Stimulated activated CD4-positive, alpha-beta T cell treated with anti-CD3 and anti-CD28 coated beads, Interleukin-4, amount 100 ng/mL, for 48 hours (primary cell): ENCODE measurements around the gene C1QTNF6.
A peak's percentile ranks its signal among the peaks of the same experiment; 100 is the strongest.
"Not testable (repeated sequence)": the region's sequence is repeated elsewhere in the genome, so short reads cannot be mapped to it uniquely, and the experiment has no call there.

Source experiments
- DNase-seq, 2 donors: peaks; one replicate each; pipeline ENCODE4 v3.0.0-alpha.2; 2020; ENCODE audit warnings: low read depth in 2 of 2

The C1QTNF6 gene

DNA sequence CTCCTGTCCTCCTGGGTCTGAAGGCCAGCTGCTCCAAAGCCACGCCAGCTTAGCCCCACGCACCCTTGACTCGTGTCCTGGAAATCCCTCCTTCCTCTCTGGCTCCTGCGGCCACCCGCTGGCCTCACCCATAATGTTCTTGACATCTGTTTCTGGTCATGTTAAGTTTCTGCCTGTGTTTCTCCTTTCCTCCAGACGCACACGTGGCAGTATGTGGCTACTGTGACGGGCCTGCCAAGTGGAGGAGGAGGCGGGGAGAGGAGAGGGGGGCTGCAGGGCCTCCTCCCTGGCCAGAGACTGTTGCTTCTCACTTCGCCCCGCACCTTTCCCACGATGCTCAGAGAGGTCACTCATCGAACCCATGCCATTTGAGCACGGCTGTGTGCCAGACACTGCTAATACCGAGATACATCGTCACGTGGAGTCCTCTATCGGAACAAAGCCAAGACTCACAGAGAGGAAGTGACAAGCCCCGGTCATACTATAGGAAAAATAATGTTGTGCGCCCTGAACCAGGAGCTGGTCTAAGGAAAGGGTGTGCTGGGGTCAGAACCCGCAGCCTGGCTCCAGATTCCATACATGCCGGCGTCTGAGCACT is 11.5 kb downstream of the C1QTNF6 start:
- no peak for DNase-seq

DNA sequence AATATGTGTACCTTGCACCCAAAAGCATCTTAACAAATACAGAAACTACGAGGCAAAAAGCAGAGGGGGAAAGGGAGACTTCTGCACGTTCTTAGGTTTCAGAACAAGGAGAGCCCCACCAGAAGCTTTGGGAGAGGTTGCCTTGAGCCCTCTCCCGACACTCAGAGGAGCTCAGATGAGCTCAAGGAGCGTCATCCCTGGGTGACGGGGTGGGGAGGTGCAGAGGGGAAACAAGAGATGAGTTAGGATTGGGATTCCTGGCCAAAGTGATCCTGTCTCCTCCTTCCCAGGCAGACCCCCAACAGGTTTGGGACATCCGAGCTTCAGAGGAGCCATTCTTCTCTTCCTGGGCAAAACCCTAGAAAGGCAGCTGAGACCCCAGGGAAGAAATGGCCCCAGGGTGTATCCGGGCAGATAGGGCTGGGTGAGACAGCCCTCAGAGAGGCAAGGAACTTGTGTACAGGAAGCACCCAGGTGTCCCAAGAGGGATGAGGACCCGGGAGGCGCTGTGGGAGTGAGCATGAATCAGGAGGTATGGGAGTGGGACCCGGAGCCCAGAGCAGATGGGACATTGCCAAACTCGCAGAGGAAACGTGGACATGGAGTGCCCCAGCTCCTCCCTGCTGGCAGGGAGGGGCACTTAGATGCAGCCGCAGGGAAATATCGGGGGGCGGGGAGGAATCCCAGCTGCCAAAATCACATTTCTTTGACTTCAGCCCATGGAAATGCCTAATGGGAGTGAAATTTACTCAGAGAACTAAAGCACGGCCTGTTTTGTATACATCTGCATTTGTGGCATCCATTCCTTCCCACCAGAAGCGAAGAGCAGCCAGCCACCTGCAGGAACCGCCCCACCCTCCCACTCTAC is 12.4 kb downstream of the C1QTNF6 start:
- DNase-seq = no peak

DNA sequence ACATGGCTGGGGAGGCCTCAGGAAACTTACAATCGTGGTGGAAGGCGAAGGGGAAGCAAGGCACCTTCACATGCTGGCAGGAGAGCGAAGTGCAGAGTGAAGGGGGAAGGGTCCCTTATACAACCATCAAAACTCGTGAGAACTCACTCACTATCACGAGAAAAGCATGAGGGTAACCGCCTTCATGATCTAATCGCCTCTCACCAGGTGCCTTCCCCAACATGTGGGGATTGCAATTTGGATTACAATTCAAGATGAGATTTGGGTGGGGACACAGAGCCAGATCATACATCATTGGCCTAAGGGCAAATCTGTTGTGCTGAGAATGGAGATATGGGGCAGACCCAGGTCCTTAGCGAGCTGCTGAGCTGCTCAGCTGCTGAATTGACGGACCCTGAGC is 13.1 kb downstream of the C1QTNF6 start:
- no peak for DNase-seq

DNA sequence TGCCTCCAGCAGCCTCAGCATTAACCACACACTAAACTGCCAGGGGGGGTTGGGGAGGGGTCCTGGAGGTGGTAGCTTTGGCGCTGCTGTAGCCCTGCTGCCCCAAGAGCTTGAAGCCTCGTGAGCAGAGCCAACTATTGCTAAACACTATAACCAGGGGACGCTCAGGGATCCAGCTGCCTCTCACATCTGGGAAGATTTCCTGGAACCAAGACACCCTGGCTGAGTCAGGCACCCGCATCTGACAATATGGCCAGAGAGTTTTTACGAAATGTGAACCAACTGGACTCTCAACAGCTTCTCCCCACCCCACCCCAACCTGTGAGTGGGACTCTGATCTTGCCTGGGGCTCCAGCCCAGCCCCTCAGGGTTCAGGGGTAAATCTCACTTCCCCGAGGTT is 14.3 kb downstream of the C1QTNF6 start:
- no peak for DNase-seq

DNA sequence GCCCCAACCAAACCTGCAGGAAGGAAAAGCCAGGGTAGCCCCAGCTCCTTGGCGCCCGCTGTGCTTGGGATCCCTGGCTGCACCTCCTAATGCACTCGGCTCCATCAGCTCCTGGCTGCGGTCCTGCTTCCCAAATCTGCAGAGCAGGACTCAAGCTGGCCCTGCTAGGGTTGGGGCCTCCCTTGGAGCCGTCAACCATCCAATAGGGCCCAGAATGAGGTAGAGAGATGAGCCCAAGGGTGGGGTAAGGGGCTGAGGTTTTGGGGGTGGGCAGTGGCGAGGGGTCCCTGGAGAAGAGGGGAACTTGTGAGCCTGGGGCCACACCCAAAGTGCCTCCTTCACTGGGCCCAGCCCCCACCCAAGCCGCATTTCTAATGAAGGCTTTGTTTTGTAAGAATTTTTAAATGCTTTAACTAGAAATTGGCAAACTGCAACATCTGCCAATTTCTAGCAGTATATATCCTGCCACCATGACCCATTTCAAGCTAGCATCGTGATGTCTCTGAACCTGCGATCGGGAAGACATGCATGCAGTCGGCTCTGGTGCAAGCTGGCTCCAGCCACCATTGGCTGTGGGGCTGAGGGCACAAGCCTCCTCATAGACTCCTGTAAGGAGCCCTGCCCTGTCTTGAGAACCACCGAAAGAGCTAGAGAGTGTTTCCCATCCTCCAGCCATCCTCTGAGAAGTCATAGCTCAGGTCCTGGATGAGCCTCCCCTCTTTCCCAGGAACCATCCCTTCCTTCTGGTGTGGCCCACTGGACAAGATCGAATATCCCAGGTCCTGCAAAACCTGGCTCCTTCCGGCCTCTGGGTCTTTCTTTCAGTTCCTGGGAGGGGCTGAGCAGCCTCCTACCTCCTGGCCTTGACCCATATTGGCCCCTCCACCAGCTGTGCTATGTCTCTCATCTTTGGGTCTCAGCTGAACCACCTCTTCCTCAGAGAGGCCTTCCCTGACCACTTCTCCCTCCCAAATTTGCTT is 15.5 kb downstream of the C1QTNF6 start:
- no peak for DNase-seq

DNA sequence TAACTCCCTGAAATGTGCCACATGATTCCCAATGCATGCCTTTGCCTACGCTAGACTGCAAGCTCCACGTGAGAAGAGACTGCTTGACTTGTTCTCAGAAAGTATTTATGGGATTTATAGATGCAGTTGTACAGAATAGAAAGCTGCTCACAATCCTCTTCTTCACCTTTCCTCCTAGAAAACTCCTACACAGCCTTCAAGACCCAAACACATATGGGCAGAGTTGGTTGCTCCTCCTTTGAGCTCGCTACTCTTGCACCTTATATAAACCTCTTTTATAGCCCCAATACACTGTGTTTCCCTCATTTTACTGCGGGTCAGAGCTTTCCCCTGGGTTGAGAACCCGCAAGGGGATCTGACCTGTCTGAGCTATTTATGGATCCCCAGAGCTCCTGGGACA is 16.4 kb downstream of the C1QTNF6 start:
- DNase-seq = no peak

DNA sequence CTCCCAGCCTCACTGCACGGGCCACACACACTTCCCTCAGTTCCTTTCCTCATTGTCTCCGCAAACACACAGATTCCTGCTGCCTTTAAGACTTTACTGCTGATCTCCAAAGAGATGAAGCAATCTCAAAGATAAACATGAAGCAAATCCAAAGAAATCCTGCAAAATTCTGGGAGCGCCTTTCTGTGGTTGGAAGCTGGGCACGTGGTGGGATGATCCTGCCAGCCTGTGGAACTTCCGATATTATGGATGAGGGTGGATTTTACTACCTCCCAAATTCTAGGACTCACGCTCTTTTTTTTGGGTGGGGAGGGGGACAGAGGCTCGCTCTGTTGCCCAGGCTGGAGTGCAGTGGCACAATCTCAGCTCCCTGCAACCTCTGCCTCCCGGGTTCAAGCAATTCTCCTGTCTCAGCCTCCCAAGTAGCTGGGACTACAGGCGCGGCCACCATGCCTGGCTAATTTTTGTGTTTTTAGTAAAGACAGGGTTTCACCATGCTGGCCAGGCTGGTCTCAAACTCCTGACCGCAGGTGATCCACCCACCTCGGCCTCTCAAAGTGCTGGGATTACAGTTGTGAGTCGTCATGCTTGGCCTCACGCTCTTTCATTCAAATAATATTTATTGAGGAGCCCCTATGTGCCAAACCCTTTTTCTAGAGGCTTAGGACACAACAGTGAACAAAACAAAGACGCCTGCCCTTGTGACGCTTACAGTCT is 17.2 kb downstream of the C1QTNF6 start:
- not testable (repeated sequence) for DNase-seq

DNA sequence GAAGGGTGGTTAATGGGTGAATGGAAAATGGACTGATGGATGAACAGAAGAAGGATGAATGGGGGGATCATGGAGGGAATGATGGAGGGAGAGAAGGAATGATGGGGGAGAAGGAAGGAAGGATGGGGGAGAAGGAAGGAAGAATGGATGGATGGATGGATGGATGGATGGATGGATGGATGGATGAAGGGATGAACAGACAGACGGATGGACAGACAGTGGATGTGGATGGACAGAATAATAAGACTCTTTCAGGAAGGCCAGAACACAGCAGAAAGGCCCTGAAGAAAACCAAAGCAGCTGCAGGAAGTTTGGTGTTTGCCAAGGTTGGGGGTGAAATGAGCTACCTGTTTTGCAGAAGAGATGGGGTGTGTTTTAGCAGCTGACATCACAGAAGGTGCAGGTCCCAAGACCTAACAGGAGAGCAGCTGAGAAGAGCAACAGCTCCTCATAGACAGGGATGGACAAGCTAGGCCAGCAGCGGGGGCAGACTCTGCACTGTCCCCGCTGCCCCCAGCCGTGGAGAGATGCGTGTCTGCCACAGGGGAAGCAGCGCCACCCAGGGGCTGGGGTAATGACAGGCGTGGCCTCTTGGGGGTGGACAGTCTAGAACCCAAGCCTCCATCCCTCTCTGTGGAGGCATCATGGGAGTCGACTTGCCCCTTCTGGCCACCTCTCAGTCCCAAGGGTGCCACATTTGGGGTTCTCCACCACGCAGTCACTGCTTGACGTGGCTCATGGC is 17.9 kb downstream of the C1QTNF6 start:
- DNase-seq = no peak

DNA sequence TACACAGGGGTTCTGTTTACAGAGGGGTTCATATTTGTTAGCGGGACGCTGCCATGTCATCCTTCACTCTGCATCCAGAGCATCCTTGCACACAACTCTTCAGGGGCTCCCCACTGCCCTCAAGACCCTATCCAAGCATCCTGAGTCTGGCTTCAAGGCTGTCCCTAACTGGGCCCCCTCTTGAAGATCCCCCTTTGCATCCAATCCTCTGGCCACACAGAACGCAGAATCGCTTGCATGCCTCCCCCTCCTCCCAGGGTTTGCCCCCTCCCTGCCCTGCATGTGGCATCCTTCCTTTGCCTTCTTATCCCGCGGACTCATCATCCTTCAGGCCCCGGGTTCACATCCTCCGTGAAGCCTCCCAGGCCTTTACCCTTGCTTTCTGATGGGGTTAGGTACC is 18.6 kb downstream of the C1QTNF6 start:
- DNase-seq = no peak

DNA sequence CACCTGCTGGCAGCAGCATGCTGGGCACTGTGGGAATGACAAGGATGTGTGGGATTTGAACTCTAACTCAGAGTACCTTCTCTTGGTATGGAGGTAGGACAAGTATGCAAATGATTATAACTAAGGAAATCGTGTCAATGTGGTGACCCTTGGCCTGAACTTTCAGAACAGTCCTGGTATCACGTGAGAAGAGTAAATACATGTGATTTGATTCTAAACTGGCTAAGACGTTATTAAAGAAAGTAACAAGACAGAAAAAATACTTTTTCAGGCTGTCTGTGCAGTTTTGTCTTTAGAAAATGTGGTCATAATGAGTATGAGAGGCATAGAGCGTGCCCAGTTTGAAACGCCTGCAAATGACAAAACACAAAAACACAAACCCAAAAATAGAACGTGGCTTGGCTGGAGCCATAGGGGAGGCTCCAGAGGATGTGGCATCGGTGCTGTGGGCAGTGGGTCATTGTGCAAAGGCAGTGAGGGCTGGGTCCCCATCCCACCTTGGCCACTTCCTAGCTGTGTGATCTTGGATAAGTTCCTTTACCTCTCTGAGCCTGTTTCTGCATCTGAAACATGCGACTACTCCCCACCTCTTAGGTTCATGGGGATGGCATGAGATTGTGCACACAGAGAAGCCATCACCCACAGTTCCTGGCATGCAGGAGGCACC is 19.9 kb downstream of the C1QTNF6 start:
- DNase-seq = no peak

DNA sequence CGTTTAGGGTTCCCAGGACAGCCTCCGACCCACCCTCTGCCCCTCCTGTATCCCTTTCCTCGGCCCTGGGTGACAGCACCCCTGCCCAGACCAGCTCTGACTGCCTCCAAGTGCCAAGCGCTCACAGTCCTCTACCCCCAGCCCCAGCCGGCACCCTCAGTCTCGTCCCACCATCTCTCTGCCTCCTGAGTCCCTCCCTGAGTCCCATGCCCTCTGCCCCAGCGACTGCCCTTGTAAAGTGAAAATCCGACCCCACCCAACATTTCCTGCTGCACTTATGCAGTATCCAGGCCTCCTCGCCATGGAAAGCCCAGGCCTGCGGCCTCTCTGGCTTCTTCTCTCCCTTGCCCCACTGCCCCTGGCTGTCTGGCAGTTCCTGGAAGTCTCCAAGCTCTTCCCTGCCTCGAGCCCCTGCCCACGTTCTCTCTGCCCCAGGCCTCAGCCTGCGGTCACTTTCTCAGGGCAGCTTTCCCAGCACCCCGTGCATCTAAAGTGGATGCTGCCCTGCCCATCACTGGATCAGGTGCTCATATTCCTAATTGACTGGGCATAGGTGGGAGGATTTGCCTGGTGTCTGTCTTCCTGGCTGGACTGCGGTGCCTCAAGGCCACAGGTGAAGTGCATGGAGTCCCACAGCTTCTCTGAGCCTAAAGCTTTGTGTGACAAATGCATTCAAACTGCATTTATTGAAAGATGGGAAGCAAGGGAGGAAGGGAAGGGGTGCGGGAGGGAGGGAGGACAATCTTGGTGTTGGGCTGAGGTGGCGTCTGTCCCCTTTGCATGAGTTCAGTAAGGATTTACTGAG is 20.7 kb downstream of the C1QTNF6 start:
- no peak for DNase-seq

DNA sequence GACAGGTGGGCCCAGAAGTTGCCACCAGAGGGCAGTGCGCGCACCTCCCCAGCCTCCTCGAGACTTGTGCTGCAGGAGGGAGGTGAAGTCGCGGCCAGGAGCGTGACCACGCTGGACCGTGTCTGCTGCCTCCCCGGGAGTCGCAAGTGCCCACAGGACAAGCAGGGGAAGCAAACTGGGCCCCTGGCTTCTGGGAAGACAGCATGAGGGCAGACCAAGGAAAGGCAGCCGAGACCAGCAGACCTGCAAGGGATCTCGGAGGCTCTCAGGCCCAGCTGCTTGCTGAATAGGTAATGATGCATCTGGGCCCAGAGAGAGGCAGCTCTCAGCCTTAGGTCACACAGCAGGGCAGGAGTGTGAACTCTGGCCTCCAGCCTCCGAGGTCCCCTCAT is 21.4 kb downstream of the C1QTNF6 start:
- DNase-seq = peak; percentile 76 to 86

DNA sequence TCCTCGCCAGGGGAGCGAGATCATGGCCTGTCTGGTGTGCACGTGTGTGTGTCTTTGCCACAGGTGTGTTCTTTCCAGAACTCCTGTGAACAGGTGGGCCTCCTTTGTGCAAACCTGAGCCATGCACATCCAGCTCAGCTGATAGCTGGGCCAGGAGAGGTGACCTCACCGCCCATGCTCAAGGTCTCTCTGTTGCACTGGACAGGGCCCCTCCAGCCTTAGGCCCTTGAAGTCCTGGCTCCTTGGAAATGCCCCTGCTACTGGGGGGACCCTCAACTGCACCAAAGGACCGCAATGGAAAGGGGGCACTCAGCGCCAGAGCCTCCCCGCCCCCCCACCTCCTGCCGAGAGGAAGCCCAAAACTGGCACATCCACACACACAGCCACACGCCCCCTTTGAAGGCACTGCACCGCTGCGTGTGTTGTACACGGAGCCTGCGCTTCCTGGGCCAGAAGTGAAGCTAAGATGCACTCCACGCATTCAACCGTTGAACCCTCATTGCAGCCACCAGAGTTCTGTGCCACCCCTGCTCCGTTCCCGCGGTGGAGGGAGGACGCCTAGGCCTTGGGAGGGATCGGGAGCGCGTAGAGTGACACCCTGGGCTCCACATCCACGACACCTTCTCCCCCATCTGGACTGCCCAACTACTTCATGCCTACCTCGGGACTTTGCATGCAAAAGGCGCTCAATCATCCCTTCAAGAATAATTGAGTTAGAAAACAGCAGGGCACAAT is 21.9 kb downstream of the C1QTNF6 start:
- no peak for DNase-seq

DNA sequence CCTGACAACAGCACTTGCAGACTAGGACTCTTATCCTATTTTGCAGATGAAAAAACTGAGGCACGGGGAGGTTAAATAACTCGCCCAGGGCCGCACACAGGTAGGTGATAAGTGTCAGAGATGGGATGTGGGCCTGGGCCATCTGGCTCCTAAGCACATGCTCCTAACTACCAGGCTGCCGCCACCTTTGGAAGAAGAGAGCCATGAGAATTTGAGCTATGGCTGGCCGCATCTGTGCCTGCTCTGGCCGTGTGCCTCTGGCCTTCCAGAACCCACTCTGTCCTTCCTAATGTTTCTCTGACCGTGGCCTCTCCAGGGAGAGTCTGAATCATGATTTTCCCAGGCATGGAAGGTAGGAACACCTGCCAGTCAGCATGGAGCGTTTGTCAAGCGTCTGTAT is 23.0 kb downstream of the C1QTNF6 start:
- no peak for DNase-seq

DNA sequence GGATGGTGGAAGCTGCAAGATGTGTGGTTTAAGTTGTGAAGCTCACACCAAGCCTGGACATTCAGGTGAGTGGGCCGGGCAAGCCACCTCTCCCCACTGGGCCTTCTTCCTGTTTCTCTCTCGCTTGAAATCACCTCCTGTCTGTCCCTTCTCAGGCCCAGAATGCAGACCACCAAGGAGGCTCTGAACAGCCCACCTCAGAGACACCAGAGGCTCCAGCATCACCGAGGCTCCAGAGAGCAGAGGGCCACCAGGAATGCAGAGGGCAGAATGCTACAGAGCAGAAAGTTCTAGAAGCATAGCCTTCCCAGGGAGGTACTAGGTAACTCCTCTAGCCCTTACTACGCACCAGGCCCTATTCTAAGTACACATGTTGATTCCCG is 23.6 kb downstream of the C1QTNF6 start:
- DNase-seq = no peak

DNA sequence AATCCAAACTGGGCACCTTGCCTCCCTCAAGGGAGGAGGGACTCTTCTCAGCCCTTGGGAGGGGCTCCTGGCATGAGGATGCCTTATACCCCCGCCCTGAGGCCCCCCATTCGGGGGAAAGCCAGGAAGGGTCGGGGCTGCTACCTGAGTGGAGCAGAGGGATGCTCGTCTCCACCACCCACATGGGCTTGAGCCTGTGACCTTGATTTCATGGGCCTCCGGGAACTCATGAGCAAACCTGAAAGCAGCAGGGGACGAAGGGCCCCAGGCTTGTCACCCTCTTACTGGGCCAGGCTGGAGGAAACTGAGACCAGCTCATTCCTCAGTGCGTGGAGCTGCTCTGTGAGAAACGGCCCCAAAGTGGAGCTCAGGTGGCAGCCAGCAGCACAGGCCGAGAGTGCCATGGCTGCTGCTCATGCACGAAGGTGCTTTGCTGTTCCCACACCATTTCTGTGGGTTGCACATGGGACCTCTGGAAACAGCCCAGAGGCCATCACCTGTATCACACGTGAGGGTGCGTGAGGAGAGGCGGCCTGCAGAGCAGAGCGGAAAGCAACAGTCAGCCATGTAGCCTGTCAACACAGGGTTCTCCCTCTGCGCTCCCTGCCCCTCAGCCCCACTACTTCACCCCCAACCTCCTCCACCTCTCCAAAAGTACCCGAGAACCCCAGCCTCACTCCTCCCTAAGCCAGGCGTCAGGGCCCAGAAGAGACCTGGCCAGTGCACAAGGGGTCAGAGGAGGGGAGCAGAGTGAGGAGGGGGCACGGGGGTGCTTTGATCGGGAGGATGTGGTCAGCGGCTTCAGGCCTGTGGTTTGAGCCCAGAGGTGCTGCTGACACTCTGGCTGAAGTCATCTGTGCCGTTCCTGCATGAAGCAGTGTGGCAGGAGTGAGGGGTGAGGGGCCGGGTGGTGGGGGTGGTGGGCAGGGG is 24.2 kb downstream of the C1QTNF6 start:
- DNase-seq = peak; percentile 64 to 81

DNA sequence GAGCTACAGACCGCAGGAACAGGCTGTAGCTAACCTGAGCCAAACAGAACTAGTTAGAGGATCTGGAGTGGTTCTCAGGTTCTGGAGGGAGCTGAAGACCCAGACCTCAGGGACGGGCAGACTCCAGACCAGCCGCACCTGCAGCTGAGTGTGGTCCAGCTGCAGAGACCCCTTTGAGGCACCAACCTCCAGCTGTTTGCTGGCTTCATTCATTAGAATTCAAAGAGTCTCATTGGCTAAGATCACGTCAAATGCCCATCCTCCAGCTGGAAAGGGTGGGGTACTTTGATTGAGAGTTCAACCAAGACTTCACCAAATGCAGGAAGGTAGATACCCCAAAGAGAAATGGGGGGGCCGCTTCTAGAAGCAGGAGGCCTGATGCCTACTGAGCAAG is 25.0 kb downstream of the C1QTNF6 start:
- no peak for DNase-seq
